GM18517 (cell line): ENCODE data around the gene RRAS2.
"Not testable (repeated sequence)": the region's sequence is repeated elsewhere in the genome, so short reads cannot be mapped to it uniquely, and the experiment has no call there.

Experiments used
- ATAC-seq: cut with Tn5 transposase; IDR thresholded peaks from one replicate; pipeline ENCODE4 v1.9.1; 2021; ENCODE audit warnings: mild to moderate bottlenecking, moderate library complexity; ENCODE audit not compliant: unreplicated experiment

The RRAS2 gene

DNA sequence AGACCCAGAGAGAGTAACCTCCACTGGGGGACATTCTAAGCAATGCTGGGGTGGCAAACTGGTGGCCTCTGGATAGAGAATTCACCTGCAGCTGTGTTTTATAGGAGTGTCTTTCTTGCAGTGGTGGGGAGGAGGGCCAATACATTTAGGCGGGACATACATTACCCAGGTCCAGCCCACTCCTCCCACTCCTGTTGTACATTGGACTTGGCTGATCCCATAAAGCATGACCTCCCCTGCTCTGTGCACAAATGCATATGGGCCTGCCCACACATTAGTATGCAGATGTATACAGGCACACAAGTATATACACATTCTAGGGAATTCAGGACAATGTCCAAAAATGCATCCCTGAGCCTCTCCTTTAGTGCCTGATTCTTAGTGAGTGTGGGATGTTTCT is 99.1 kb downstream of the RRAS2 start:
- no peak for ATAC-seq

DNA sequence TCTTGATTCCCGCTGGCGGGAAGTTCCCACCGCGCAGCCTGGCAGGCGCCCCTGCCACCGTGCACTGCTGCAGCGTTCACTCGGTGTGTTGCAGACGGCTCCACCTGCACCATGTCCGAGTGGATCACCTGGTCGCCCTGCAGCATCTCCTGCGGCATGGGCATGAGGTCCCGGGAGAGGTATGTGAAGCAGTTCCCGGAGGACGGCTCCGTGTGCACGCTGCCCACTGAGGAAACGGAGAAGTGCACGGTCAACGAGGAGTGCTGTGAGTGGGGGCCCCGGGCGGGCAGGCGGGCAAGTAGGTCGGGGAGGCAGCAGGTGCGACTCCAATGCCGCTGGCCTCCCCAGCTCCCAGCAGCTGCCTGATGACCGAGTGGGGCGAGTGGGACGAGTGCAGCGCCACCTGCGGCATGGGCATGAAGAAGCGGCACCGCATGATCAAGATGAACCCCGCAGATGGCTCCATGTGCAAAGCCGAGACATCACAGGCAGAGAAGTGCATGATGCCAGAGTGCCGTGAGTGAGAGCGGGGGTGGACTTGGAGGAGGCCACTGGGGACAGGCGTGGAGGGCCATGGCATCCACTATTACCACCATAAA is 99.7 kb downstream of the RRAS2 start:
- ATAC-seq = no peak

- no peak for ATAC-seq
Measured at GRCh38 chr11:14258221-14258935, 100.6 kb downstream of the RRAS2 start.

DNA sequence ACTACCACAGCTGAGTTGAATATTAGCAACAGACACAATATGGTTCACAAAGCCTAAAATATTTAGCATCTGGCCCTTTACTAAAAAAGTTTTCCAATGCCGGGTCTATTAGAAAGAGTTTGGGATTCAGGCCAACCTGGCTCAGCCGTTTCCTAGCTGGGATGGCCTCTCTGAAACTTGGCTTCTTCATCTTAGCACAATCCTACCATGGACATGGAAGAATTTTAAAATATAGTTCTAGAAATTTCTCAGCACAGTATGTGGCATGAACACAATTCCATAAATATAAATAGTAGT is 103.8 kb downstream of the RRAS2 start:
- no peak for ATAC-seq

DNA sequence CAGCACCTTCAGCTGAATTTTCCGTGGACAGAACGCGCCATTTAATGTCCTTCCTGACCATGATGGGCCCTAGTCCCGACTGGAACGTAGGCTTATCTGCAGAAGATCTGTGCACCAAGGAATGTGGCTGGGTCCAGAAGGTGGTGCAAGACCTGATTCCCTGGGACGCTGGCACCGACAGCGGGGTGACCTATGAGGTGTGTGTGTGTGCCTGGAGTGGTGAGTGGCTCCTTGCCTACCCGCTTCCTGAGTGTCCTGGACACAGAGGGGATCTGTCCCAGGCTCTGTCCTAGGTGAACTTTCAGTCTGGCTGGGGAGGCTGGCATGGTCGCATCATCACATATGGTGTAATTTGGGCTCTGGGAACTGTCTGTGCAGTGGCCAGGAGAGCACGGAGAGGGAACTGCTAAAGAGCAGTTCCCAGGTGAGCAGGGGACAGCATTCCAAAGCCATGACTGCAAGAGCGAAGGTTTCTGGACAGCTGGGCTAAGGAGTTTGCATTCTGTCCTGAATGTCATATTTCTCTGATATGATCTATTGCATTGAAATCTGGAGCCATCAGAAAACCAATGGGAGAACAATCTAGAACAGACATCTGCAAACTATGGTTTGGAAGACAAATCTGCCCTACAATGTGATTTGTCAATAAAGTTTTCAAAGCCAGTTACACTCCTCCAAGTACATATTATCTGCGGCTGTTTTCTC is 104.3 kb downstream of the RRAS2 start:
- ATAC-seq = no peak

DNA sequence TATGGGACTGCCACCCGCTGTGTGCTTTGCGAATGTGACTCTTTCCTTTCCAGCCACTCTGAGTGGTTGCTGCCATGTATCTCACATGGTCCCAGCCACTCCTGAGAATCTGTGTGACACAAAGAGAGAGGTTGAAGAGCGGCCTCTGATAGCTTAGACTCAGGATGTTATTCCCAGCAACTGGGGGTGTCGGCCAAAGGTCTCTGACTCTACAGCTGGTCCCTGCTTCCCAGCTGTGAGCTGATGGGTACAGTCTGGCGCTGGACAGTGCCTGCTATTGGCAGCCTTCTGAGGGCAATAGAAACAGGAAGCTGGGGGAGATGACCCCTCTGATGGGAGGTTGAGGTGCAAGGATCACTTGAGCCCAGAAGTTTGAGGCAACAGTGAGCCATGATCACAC is 105.1 kb downstream of the RRAS2 start:
- no peak for ATAC-seq

GRCh38 chr11:14253421-14253820 is 105.6 kb downstream of the RRAS2 start:
- ATAC-seq = no peak

DNA sequence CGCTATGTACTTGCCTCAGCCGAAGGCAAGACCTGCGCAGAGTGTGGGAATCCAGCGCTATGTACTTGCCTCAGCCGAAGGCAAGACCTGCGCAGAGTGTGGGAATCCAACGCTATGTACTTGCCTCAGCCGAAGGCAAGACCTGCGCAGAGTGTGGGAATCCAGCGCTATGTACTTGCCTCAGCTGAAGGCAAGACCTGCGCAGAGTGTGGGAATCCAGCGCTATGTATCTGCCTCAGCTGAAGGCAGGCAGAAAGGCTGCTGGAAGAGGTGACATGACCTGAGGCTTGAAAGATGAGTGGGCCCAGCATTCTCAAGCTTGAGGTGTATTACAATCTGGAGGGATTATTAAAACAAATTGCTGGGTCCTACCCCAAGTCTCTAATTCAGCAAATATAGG is 106.5 kb downstream of the RRAS2 start:
- ATAC-seq = not testable (repeated sequence)

GRCh38 chr11:14251754-14252153 is 107.2 kb downstream of the RRAS2 start:
- no peak for ATAC-seq

GRCh38 chr11:14249121-14249963 is 109.6 kb downstream of the RRAS2 start:
- no peak for ATAC-seq

DNA sequence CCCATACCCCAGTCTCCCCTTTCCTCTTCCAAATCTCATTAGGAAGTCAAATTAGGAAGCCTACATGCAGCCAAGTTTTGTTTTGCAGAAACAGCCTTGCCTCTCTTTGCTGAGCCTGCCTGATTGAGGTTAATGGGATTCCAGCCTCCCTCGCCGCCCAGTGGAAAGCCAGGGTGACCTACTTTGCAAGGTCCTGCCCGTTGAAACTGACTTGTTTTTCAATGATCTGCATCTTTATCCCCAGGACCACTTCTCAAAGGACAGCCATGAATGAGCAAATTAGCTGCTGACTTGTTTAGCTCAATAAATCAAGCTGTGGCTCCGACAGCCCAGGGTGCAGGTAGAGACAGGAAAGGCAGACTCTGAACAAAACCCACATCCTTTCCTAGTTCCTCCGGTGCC is 110.4 kb downstream of the RRAS2 start:
- no peak for ATAC-seq

DNA sequence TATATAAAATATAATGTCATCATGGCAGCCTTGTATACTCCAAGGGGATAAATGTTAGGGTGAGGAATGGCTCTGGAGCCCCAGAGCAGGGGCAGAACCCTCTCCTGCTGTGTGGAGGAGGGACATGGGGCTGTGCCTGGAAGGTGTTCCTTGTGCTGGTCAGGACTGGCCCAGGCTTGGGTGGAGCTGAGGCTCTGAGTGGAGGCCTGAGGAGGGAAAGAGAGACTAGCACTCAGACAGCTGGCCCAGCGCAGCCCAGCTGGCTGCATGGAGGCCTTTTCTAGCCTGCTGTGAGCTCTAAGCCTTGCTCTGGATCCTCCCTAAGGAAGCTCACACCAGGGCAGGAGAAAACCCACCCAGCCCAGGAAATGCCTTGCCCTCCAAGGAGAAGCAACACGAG is 113.5 kb downstream of the RRAS2 start:
- ATAC-seq = no peak

DNA sequence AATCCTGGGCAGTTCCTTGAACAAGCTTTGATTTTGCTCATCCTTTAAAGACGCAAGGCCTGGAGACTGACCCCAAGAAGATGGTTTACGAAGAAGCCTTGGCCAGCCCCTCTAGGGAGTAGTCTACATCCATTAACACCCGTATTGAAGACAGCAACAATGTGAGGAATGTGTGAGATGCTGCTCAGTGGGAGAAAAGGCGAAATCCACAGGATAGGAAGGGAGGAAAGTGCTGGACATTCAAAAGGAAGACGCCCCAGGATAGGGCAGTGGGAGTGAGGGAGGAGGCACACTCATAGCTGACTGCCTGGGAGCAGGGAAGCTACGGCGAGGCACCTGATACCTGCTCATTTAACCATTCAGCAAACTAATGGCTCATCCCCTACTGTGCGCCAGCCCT is 114.1 kb downstream of the RRAS2 start:
- no peak for ATAC-seq

- no peak for ATAC-seq
Measured at GRCh38 chr11:14242733-14243132, 116.2 kb downstream of the RRAS2 start.

GRCh38 chr11:14242187-14242586 is 116.8 kb downstream of the RRAS2 start:
- ATAC-seq = no peak

DNA sequence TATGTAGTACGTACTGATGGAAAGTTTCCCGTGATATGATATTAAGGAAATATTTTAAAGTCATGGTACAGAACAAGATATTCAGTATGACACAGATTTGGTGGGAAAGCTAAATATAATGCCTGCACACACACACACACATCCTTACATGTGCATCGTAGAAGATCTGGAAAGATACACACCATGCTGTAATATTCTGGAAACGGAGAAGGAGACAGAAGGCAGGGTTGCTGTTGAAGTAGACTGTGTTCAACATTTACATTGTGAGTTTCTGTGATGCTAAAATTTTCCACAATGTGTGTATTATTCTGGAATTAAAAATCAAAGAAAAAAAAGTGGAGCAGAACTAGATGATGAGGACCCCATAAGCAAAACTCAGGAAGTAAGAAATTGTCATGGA is 118.0 kb downstream of the RRAS2 start:
- no peak for ATAC-seq

- ATAC-seq = no peak
Measured at GRCh38 chr11:14240221-14240620, 118.8 kb downstream of the RRAS2 start.

- peak; percentile 98 for ATAC-seq
Measured at GRCh38 chr11:14237444-14237961, 121.5 kb downstream of the RRAS2 start.

DNA sequence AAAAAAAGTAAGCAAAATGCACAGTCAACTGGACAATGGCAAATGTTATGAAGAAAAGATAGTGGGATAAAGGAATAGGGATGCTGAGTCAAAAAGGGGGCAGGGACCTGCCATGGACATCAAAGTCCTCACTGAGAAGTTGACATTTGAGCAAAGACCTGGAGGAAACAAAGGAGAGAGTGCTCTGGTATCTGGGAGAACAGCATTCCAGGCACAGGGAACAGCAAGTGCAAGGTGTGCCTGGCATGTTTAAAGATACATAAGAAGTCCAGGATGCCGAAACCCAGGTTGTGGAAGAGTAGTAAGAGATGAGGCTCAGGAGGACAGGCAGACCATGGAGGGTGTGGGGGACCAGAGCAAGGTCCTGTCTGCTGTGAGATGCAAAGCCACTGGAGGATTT is 123.3 kb downstream of the RRAS2 start:
- ATAC-seq = no peak

DNA sequence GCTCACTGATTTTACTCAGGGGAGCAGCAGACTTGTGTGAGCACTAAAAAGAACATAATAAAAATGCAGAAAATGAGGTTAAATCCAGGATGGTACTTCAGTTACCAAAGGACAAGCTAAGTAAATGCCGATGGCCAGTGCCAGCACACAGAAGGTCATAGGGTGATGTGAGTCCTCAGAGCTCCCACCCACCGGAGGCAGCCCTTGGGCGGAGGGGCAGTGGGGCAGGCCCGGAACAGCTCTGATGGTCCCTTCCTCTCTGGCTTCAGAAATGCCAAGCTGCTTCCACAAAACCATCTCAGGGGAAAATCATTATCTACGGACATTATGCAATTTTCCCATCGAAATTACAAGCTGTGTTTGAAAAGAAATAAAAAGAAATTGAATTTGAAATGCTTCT is 124.5 kb downstream of the RRAS2 start:
- ATAC-seq = no peak

DNA sequence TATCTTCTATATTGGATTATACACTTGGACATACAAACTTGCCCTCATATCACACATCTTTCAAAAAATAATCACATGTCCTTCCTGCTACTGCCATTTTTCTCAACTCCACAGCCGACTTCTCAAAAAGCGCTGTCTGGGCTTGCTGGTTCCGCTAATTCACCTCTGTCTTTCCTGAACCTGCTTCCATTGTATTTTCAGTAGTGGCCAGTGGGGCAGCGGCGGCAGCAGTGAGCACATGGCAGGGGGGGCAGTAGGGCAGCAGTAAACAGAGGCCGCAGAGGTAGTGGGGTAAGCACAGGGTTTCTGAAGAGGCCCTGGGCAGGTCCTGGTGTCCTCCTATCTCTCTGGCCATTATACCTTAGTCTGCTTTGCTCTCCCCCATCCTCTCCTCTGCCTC is 126.3 kb downstream of the RRAS2 start:
- no peak for ATAC-seq
